Keratinocyte (primary cell): Measurements from ENCODE around the gene VRTN. TPM values are rescaled to one million over a fixed set of nuclear protein-coding genes. Genes with fewer than 3 reads are reported as not detected.

Experiments used
- DNase-seq: peaks from one replicate; pipeline ENCODE4 v3.0.0-alpha.2; 2011; ENCODE audit warnings: low read depth, missing footprints, low spot score
- FAIRE-seq: peaks from 2 replicates; lab custom pipeline; 2011; peaks lifted over from hg19 to GRCh38; lab: Jason Lieb, UNC
- H2AFZ ChIP-seq: 2 replicates; pipeline ENCODE4 v1.6.0; 2012; ENCODE audit warnings: low read length, control low read depth, inconsistent platforms; ENCODE audit not compliant: control insufficient read depth
- H3K27ac ChIP-seq: 2 replicates; pipeline ENCODE4 v1.5.1; 2011; ENCODE audit warnings: low read length; ENCODE audit not compliant: control insufficient read depth, insufficient read depth
- H3K27me3 ChIP-seq: 3 replicates; pipeline ENCODE4 v1.6.0; 2011; ENCODE audit warnings: low read length; ENCODE audit not compliant: control insufficient read depth, insufficient read depth; ENCODE audit errors: extremely low read depth
- H3K36me3 ChIP-seq, 2 experiments: 2 replicates in 1 of 2; 3 replicates in 1 of 2; pipeline ENCODE4 v1.5.1; 2011; ENCODE audit warnings: low read length in 2 of 2, mild to moderate bottlenecking in 1 of 2; ENCODE audit not compliant: control insufficient read depth in 2 of 2, insufficient read depth in 2 of 2; ENCODE audit errors: extremely low read depth in 1 of 2
- H3K4me1 ChIP-seq: 3 replicates; pipeline ENCODE4 v1.5.1; 2011; ENCODE audit warnings: low read length; ENCODE audit not compliant: control insufficient read depth, insufficient read depth; ENCODE audit errors: extremely low read depth
- H3K4me2 ChIP-seq: 3 replicates; pipeline ENCODE4 v1.6.0; 2011; ENCODE audit warnings: low read depth, low read length; ENCODE audit not compliant: control insufficient read depth, insufficient read depth; ENCODE audit errors: extremely low read depth
- H3K4me3 ChIP-seq, 3 experiments: fragments of 200-600 bp in 1 of 3; sonication (generic) in 1 of 3; 2 replicates in 2 of 3; 3 replicates in 1 of 3; pipeline ENCODE4 v1.5.1; 2011 to 2016; ENCODE audit warnings: low read length in 3 of 3, mild to moderate bottlenecking in 3 of 3, control low read depth in 2 of 3, inconsistent platforms in 1 of 3, low read depth in 1 of 3, mixed read lengths in 1 of 3, mixed run types in 1 of 3, moderate library complexity in 1 of 3; ENCODE audit not compliant: control insufficient read depth in 2 of 3, insufficient read depth in 2 of 3; ENCODE audit errors: extremely low read depth in 1 of 3
- H3K79me2 ChIP-seq: 2 replicates; pipeline ENCODE4 v1.6.0; 2012; ENCODE audit warnings: low read length; ENCODE audit not compliant: control insufficient read depth, insufficient read depth
- H3K9ac ChIP-seq: 3 replicates; pipeline ENCODE4 v1.6.0; 2011; ENCODE audit warnings: low read length; ENCODE audit not compliant: control insufficient read depth, insufficient read depth; ENCODE audit errors: extremely low read depth
- H3K9me1 ChIP-seq: 3 replicates; pipeline ENCODE4 v1.6.0; 2011; ENCODE audit warnings: low read length; ENCODE audit not compliant: control insufficient read depth, insufficient read depth; ENCODE audit errors: extremely low read depth
- H3K9me3 ChIP-seq: 2 replicates; pipeline ENCODE4 v1.5.1; 2012; ENCODE audit warnings: low read depth, low read length; ENCODE audit not compliant: control insufficient read depth
- H4K20me1 ChIP-seq: 3 replicates; pipeline ENCODE4 v1.6.0; 2011; ENCODE audit warnings: low read length; ENCODE audit not compliant: control insufficient read depth, insufficient read depth; ENCODE audit errors: extremely low read depth
- CTCF ChIP-seq, 3 experiments: IDR thresholded peaks in 1 of 3; conservative IDR thresholded peaks in 1 of 3; optimal IDR thresholded peaks in 1 of 3; 2 replicates in 2 of 3; 3 replicates in 1 of 3; pipeline versions ENCODE3 to v1.5.1; 2011; ENCODE audit warnings: low read length in 3 of 3, mild to moderate bottlenecking in 3 of 3, moderate library complexity in 2 of 3, control low read depth in 1 of 3, inconsistent platforms in 1 of 3; ENCODE audit not compliant: insufficient read depth in 2 of 3; ENCODE audit errors: extremely low read depth in 1 of 3
- EZH2 ChIP-seq: IDR thresholded peaks from one replicate; pipeline ENCODE4 v1.6.1; 2012; ENCODE audit warnings: inconsistent platforms, mild to moderate bottlenecking, low read length, moderate library complexity
- dilution Hi-C: fragments of 300-500 bp; cut with MboI; formaldehyde crosslinking; loops from one replicate; pipeline ENCODE4 v1.7.0; 2020; ENCODE audit warnings: low sequenced_read_pairs; ENCODE audit not compliant: extremely low pct_ligation_motif_present
- polyA plus RNA-seq, 5 experiments: library from polyadenylated mRNA; depleted of rRNA in 3 of 5; stranded (reverse) in 3 of 5; stranded (forward) in 1 of 5; unstranded in 1 of 5; fragments of >200 nt; gene quantifications; 1 replicate in 1 of 5; 2 replicates in 3 of 5; 3 replicates in 1 of 5; pipeline versions ENCODE4 v1.2.1 to v1.2.3, GENCODE V29; 2011 to 2012; ENCODE audit warnings: missing spikeins in 2 of 5, low read depth in 1 of 5, low replicate concordance in 1 of 5

VRTN gene
- polyA plus RNA-seq, 1 donor (not counting 4 experiments of a cell fraction or from before 2014, with no cell fraction given) = not detected

DNA sequence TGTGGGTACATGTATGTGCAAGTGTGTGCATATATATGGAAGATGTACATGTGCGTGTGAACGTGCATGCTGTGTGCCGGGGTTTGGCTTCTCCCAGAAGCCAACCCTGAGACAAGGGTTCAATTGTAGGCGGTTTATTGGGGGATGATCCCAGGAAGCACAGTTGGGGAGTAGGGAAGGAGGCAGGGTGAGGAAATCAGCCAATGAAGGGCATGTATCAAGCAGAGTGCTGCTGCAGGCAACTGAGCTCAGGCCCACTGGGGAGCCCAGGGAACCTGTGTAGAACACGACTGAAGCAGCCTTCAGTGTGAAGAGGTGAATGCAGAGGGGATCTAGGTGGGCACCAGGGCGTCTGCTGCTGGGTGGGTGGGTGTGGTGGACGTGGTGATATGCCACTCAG, 56.2 kb downstream of the VRTN start:
- H2AFZ ChIP-seq = no peak overlapping the region
- no peak overlapping the region for H3K9ac ChIP-seq
- no peak for DNase-seq
- no peak for FAIRE-seq
- no peak overlapping the region for H3K4me3 ChIP-seq
- dilution Hi-C loops = no loop called here
- no peak overlapping the region for H3K27ac ChIP-seq
- no peak overlapping the region for H3K4me2 ChIP-seq
- no peaks in the 10 kb centered on the region for H3K79me2 ChIP-seq
- no peak for TF ChIP-seq EZH2
- TF ChIP-seq CTCF (optimal IDR thresholded peaks at IDR 0.05 in 1 of 3, IDR thresholded peaks at IDR 0.05 in 1 of 3, conservative IDR thresholded peaks at IDR 0.05 in 1 of 3; ENCODE audit: extremely low read depth in 1 of 3, insufficient read depth in 2 of 3, low read length in 3 of 3) = no peak
- H3K36me3 ChIP-seq = no peaks in the 10 kb centered on the region
- H3K4me1 ChIP-seq = peaks cover 9% of the 10 kb centered on the region
- no peaks in the 10 kb centered on the region for H3K9me1 ChIP-seq
- no peaks in the 10 kb centered on the region for H3K9me3 ChIP-seq
- peaks cover 30% of the 10 kb centered on the region for H3K27me3 ChIP-seq
- no peaks in the 10 kb centered on the region for H4K20me1 ChIP-seq

DNA sequence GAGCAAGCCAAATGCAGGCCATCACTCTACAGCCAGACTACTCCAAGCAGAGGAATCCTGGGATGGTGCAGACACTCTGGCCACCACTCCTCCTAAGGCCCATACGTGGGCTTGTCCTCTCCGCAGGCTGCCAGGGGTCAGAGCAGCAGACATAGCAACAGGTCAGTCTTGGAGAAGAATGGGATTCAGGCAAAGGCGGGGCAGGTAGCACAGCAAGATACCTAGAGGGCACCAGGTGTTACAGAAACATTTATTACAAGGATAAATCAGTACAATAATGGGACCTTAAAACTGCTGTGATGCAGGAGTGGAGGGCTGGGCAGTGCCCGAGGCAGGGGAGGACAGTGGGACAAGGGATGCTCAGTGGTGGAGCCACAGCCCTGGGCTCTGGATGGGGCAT, 57.4 kb downstream of the VRTN start:
- Histone ChIP-seq H3K4me3 (no peak overlapping the region), H2AFZ (no peak overlapping the region), H3K9me1 (no peaks in the 10 kb centered on the region), H4K20me1 (no peaks in the 10 kb centered on the region), H3K9me3 (no peaks in the 10 kb centered on the region), H3K27ac (no peak overlapping the region), H3K4me1 (peaks cover 9% of the 10 kb centered on the region), H3K36me3 (no peaks in the 10 kb centered on the region), H3K4me2 (no peak overlapping the region), H3K9ac (no peak overlapping the region), H3K27me3 (peaks cover 19% of the 10 kb centered on the region), H3K79me2 (no peaks in the 10 kb centered on the region)
- DNase-seq = no peak
- dilution Hi-C loops = no loop called here
- no peak for FAIRE-seq
- no peak for TF ChIP-seq CTCF (optimal IDR thresholded peaks at IDR 0.05 in 1 of 3, IDR thresholded peaks at IDR 0.05 in 1 of 3, conservative IDR thresholded peaks at IDR 0.05 in 1 of 3; ENCODE audit: extremely low read depth in 1 of 3, insufficient read depth in 2 of 3, low read length in 3 of 3)
- TF ChIP-seq EZH2 = no peak
